HG03378 (cell line): Measurements from ENCODE around the gene MYO10.
A peak's percentile ranks its signal among the peaks of the same experiment; 100 is the strongest.
"Not testable (repeated sequence)": the region's sequence is repeated elsewhere in the genome, so short reads cannot be mapped to it uniquely, and the experiment has no call there.

Source experiments
- ATAC-seq: cut with Tn5 transposase; IDR thresholded peaks from one replicate; pipeline ENCODE4 v1.9.1; 2021; ENCODE audit warnings: mild to moderate bottlenecking, moderate library complexity; ENCODE audit not compliant: unreplicated experiment

The MYO10 gene

GRCh38 chr5:16791036-16791705, 144.9 kb downstream of the MYO10 start:
- peak; percentile 62 for ATAC-seq

DNA sequence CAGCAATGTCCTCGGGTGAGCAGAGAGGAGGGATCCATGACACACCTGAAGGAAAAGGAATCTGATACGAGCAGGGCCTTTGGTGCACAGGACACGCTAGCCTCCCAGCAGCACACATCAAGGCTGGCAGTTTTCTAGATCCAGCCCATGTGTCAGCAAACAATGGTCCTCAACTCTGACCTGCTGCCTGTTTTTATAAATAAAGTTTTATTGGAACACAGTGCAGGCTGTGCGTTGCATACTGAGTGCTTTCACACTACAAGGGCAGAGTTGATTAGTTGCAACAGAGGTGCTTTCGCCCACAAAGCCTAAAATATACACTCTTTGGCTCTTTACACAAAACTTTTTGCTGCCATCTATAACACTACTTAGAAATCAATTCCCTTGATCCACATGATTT, 147.1 kb downstream of the MYO10 start:
- no peak for ATAC-seq

DNA sequence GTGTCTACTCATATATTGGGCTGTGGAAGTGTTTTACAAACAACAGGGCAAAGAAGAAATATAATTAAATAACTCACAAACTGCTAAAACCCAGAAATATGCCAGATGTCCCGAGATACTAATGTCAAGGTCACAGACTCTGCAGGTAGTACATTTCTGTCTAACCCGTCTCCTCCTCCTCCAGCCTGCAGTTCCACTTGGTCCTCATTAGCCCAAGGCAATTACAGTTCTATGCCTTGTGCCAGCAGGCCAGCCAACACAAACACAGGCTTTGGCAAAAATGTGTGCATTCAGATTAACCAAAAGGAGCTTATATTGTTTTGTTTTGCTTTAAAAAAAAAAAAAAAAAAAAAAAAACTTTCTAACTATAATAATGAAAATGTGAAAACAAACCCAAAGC, 148.8 kb downstream of the MYO10 start:
- no peak for ATAC-seq

DNA sequence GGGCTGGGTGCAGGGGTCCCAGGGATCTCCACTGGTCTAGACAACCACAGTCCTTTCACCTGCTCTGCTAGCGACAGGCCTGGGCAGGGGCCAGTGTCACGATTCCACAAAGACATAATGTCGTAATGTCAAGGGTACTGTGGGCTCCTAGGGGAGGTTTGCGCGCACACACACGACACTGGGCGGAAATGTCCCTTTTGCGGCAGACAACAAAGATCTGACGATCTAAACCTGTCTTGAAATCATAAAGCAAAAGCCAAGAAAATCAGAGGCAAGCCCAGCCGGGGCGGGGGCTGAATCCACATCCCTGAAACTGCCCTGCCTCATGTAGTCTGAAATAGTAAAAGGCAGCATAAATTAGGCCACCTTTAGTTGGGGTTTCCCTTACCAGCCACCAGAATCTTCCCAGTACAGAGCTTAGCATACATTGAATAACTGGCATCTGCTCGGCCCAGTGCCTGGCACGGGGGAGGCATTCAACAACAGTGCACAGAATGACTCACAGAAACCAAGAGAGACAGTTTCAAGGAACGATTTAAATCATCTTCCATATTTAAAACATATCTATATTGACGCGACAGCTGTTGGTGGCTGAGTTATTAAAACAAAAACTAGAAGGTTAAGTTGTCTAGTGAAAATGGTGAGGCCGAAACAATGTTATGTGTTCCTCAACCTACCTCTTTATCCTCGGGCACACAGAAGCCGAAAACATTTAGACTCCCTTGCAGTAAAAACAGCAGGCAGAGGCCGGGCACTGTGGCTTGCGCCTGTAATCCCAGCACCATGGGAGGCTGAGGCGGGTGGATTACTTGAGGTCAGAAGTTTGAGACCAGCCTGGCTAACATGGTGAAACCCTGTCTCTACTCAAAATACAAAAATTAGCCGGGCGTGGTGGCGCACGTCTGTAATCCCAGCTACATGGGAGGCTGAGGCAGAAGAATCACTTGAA, 151.0 kb downstream of the MYO10 start:
- ATAC-seq: peak; percentile 99

- ATAC-seq: no peak
Observed at GRCh38 chr5:16784088-16784487, 152.0 kb downstream of the MYO10 start.

DNA sequence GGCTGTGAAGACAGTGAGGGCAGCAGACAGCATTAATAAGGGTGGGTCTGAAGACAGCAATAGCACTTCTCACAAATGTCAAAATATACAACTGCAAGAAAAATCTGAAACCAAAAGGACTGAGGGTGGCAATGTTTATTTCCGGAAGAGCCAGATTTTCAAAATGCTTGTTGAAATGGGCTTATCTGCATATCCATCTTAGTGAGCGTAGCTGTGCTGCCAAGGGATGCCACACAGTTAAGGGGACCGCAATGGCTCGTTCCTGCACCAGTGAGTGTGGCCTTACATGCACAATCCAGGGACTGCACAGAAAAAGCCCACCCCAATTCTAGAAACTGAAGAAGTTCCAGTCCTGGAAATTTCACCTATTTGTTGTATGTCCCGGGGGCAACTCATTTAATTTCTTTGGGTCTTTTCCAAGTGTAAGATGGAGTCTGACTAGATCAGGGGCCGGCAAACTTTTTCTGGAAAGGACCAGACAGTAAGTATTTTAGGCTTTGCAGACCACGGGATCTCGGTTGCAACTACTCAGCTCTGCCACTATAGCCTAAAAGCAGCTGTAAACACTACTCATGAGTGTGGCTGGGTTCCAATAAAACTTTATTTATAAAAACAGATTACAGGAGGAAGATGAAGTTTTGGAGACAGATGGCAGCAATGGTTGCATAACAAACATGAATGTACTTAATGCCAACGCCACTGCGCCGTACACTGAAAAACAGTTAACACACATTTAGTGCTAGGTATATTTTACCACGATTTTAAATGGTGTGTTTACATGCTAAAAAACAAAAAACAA, 154.1 kb downstream of the MYO10 start:
- no peak for ATAC-seq

DNA sequence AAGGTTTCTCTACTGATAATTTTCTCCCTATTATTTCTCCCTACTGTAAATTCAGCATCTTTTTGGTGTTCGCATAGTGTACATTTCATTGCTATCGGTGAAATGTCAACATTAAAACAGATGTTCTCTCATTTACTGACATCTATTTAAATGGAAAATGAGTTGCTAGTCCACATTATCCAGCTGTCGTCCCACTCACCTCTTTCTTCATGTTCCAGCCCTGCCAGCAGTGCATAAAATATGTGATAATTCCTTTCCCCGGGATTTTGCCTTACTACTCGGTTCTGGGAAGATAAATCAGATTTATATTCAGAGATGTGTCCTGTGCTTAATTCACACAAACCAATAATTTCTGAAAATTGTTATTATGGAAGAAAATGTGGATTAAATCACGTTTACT, 155.8 kb downstream of the MYO10 start:
- ATAC-seq: no peak

DNA sequence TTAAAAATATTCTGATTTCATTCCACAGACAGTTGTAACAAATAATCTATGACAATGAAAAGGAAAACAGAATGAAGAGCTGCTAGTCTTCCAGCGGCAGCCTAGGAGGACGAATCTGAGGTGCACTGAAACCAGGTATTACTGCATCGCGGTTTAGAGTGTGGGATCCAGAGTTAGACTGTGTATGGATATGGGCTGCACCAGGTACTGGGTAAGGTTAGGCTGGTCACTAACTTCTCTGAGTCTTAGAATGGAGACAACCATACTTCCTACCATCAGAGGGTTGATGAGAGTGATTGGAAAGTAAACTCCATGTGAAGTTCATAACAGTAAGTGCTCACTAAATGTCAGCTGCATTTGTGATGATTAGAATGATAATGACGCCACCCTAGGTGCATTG, 158.7 kb downstream of the MYO10 start:
- no peak for ATAC-seq

GRCh38 chr5:16776611-16777251, 159.4 kb downstream of the MYO10 start:
- ATAC-seq: no peak

- ATAC-seq: no peak
Observed at GRCh38 chr5:16774806-16775205, 161.3 kb downstream of the MYO10 start.

DNA sequence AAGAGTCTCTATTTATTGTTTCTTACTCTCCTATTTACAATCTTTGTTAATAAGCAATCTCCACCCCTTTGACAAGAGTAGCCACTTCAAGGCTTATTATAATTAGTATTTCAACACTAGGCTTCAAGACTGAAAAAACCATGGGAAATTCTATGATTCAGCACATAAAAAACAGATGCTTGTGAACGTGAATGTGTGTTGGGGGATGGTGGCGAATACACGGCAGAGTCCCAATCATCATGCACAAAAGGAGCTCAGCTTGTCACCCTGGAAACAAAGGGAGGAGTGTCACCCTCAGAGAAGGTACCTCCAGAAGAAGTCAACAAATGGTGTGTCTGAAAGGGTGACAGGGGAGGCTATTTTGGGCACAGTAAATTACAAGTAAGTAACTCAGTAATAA, 162.1 kb downstream of the MYO10 start:
- ATAC-seq: no peak

DNA sequence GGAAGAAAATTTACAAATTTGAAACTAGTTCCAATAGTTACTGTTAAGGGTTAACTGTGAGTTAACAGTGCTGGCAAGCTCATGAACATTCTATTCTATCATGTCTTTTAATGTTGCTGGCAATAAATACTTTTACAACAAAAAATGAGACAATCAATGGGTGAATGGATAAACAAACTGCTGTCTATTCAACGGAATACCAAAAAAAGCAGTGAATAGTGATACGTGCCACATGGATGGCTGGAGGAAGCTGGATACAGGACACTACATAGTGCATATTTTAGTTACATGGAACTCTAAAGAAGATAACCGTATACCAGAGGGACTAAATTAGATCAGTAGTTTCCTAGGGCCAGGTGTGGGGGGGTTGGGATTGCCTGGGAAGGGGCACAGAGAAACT, 163.5 kb downstream of the MYO10 start:
- no peak for ATAC-seq

- ATAC-seq: no peak
Observed at GRCh38 chr5:16768184-16768583, 167.9 kb downstream of the MYO10 start.

DNA sequence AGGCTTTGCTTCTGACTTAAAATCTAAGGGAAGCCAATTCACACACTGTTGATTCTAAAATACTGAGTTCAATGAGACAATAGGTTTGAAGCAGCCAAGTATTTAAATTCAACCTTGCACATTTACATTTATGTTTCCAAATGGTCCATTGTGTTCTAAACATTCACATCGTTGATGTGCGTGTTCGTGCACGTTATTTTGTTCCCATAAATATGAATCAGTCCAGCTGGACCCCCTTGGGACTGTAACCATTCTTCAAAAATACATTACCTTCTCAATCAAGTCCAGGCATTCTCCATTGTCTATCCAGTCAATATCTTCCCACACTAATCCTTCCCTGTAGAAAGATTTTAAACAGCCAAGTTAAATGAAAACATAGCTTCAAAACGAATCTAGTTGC, 172.9 kb downstream of the MYO10 start:
- ATAC-seq: no peak

DNA sequence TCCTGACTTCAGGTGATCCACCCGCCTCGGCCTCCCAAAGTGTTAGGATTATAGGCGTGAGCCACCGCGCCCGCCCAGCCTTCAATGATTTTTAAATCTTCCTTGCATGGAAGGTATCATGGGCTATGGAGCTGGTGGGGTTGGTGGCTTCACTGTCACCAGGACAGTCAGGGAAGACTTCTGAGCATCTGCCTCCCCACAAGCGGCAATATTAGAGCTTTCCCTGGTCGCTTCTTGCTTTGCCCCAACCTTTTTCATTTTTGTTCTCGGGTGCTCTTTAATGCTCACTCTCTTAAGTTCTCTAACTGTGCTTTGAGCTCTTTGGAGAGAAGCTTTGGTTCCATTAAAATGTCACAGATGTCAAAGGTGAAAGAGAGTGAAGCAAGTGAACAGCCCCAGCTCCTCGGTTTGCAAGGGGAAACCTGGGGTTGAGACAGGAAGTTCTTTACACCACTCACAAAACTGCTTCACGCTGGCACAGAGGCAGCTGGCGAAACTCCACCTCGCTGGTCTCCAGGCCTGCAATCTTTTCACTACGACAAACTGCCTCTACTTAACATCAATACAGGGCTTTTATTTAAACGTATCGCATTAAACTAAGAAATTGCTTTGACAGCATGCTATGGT, 176.8 kb downstream of the MYO10 start:
- ATAC-seq: peak; percentile 72

DNA sequence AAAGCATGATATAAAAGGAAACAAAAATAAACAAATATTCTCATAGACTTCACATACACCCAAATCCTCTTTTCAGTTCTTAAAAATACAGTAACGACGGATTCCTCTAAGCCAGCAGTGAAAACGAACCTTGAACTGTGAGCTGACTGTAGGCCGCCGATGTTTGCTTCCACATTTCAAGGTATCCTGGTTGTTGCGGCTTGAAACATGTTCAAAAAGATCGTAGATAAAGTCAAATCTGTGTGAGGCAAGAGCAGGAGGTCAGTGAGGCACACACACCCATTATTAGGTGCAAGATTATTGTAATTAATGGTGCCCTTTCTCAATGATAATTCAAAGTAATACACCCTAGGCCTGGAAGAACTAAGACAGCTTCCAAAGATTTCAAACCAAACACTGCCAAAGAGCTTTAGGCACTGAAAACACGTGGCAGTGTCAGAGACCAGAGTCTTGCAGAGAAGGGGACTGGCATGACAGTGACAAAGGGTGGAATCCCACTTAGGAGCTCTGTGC, 178.0 kb downstream of the MYO10 start:
- no peak for ATAC-seq

DNA sequence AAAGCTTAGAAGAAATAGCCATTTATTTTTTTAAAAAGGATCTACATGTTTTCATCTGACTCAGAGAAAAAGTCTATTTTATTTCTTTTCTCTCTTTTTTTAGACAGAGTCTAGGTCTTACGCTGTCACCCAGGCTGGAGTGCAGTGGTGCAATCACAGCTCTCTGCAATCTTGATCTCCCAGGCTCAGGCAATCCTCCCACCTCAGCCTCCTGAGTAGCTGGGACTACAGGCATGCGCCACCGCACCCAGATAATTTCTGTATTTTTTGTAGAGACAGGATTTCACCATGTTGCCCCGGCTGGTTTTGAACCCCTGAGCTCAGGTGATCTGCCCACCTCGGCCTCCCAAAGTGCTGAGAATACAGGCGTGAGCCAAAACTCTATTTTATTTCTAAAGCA, 178.5 kb downstream of the MYO10 start:
- not testable (repeated sequence) for ATAC-seq

GRCh38 chr5:16757146-16757545, 178.9 kb downstream of the MYO10 start:
- ATAC-seq: no peak

DNA sequence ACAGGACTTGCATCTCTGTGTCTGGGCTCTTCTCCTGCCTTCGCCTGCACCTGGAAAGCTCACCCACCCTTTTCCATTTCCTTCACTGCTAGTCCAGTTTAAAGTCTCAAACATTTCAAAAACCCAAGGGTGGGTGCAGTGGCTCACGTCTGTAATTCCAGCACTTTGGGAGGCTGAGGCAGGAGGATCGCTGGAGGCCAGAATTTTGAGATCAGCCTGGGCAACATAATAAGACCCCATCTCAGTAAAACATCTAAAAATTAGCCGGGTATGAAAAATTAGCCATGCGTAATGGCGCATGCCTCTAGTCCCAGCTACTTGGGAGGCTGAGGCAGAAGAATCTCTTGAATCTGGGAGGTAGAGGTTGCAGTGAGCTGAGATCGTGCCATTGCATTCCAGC, 179.4 kb downstream of the MYO10 start:
- ATAC-seq: no peak

DNA sequence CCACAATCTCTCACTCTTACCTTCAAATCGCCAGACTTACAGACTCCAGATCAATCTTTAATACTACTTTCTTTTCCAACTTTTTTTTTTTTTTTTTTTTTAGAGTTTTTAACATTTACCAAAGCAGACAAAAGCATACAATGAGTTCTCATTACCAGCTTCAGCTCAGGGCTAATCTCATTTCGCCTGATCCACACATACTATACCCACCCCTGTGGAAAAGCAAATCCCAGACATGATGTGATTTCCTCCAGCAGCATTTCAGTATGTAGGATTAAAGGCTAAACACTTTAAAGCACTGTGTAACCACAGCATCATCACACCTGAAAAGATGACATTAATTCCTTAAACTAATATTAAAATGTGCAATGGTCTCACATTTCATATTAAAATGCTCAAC, 180.4 kb downstream of the MYO10 start:
- no peak for ATAC-seq
